Stomach smooth muscle (tissue), 2 donors: ENCODE data around the gene LTB.
"Not testable (repeated sequence)": the region's sequence is repeated elsewhere in the genome, so short reads cannot be mapped to it uniquely, and the experiment has no call there.

Experiments
- H3K27ac ChIP-seq: one replicate; pipeline ENCODE4 v1.7.0; 2013; ENCODE audit warnings: mild to moderate bottlenecking, low read length, inconsistent platforms
- H3K27me3 ChIP-seq, 2 donors: one replicate each; pipeline ENCODE4 v1.7.0; 2013; ENCODE audit warnings: low read length in 2 of 2; ENCODE audit not compliant: insufficient read depth in 2 of 2, control insufficient read depth in 1 of 2
- H3K36me3 ChIP-seq, 2 donors: one replicate each; pipeline ENCODE4 v1.7.0; 2013; ENCODE audit warnings: low read length in 2 of 2; ENCODE audit not compliant: control insufficient read depth in 2 of 2, insufficient read depth in 2 of 2
- H3K4me1 ChIP-seq: one replicate; pipeline ENCODE4 v1.7.0; 2013; ENCODE audit warnings: low read length; ENCODE audit not compliant: control insufficient read depth, insufficient read depth
- H3K4me3 ChIP-seq, 2 donors: one replicate each; pipeline ENCODE4 v1.7.0; 2013; ENCODE audit warnings: low read length in 2 of 2
- H3K9ac ChIP-seq, 2 donors: one replicate each; pipeline ENCODE4 v1.7.0; 2013; ENCODE audit warnings: low read length in 2 of 2, mild to moderate bottlenecking in 1 of 2
- H3K9me3 ChIP-seq, 2 donors: one replicate each; pipeline ENCODE4 v1.7.0; 2013; ENCODE audit warnings: low read length in 2 of 2; ENCODE audit not compliant: control insufficient read depth in 2 of 2
- donor health status: healthy.
- donor health status: Pancreatic carcinoma.

Gene LTB

GRCh38 chr6:31558631-31559500 is 23.4 kb downstream of the LTB start:
- Histone ChIP-seq H3K27ac (no peak overlapping the region), H3K4me1 (peaks cover 4% of the 10 kb centered on the region), H3K9ac (no peak overlapping the region)

DNA sequence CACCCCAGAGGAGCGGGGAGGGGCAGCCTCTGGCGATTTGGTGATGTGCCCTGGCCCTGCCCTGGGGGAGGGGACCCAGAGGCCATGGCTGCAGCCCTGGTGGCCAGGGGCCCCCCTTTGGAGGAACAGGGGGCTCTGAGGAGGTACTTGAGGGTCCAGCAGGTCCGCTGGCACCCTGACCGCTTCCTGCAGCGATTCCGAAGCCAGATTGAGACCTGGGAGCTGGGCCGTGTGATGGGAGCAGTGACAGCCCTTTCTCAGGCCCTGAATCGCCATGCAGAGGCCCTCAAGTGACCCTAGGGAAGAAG is 24.0 kb downstream of the LTB start:
- no peak overlapping the region for H3K4me3 ChIP-seq
- H3K27ac ChIP-seq = no peak overlapping the region
- peaks cover 4% of the 10 kb centered on the region for H3K4me1 ChIP-seq
- peaks cover 28 to 30% of the 10 kb centered on the region in 2 donors for H3K36me3 ChIP-seq
- H3K9me3 ChIP-seq = no peaks in the 10 kb centered on the region
- no peak overlapping the region for H3K9ac ChIP-seq
- no peaks in the 10 kb centered on the region for H3K27me3 ChIP-seq

More at GRCh38 chr6:31558631-31559500, 23.4 kb downstream of the LTB start:
- Histone ChIP-seq H3K36me3 (peaks cover 24 to 30% of the 10 kb centered on the region in 2 donors), H3K4me3 (no peak overlapping the region), H3K9me3 (no peaks in the 10 kb centered on the region), H3K27me3 (no peaks in the 10 kb centered on the region)

DNA sequence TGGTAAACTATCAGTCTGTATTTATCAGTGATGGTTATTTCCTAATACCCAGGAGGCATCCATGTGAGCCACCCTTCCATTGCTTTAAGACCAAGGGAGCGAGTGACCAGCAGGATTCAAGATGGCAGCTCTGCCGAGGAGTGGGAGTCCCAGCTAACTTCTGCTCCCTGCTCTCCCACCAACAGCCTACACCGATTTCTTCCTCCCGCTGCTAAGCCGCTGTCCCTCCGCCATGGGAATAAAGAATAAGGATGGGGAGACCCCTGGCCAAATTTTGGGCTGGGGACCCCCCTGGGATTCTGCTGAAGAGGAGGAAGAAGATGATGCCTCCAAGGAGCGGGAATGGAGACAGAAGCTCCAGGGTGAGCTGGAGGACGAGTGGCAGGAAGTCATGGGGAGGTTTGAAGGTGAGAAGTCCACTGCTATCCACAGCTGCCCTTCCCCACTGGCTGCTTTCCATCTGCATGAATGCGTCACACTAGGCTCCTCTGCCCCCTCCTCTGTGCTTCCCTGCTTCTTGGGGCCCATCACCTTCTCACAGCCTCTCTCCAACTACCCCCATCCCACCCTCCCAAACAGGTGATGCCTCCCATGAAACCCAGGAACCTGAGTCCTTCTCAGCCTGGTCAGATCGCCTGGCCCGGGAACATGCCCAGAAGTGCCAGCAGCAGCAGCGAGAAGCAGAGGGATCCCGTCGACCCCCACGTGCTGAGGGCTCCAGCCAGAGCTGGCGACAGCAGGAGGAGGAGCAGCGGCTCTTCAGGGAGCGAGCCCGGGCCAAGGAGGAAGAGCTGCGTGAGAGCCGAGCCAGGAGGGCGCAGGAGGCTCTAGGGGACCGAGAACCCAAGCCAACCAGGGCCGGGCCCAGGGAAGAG is 24.5 kb downstream of the LTB start:
- no peak overlapping the region for H3K27ac ChIP-seq
- H3K4me1 ChIP-seq = peaks cover 4% of the 10 kb centered on the region
- no peaks in the 10 kb centered on the region for H3K9me3 ChIP-seq
- no peaks in the 10 kb centered on the region for H3K27me3 ChIP-seq
- H3K9ac ChIP-seq = no peak overlapping the region
- H3K4me3 ChIP-seq = no peak overlapping the region
- peaks cover 28 to 30% of the 10 kb centered on the region in 2 donors for H3K36me3 ChIP-seq

- Histone ChIP-seq H3K36me3 (peaks cover 28 to 31% of the 10 kb centered on the region in 2 donors), H3K4me1 (peaks cover 4% of the 10 kb centered on the region), H3K27me3 (no peaks in the 10 kb centered on the region), H3K9ac (no peak overlapping the region), H3K4me3 (no peak overlapping the region), H3K9me3 (no peaks in the 10 kb centered on the region), H3K27ac (no peak overlapping the region)
Measured at GRCh38 chr6:31556307-31556706, 25.9 kb downstream of the LTB start.

DNA sequence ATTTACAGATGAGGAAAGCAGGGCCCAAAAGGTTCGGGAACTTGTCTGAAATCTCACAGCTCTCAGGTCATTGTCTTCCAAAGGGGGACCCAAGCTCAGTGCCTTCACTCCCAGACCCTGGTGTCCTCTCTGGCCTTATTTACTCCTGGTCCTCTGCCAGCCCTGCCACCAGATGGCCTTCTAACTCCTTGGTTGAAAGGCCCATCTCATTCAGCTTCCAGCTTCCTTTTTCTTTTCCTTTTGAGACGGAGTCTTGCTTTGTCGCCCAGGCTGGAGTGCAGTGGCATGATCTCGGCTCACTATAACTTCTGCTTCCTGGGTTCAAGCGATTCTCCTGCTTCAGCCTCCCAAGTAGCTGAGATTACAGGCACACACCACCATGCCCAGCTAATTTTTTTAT is 30.9 kb downstream of the LTB start:
- not testable (repeated sequence) for H3K27me3 ChIP-seq, H3K9me3 ChIP-seq, H3K27ac ChIP-seq, H3K4me3 ChIP-seq, H3K9ac ChIP-seq
- peaks cover 14% of the 10 kb centered on the region for H3K4me1 ChIP-seq
- peaks cover 4 to 14% of the 10 kb centered on the region in 2 donors for H3K36me3 ChIP-seq

DNA sequence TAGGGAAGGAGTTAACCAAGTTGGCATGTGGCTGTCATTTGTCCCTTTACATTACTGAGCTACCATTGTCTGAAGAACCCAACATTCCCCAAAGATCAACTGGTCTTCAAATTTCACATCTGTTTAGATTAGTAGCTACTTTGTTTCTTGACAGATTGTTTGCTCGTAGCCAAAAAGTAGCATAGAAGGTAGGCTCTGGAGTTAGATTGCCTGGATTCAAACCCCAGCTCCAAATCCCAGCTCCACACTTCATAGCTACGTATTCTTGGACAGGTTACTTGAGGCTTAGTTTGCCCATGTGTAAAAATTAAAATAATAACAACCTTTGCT is 33.7 kb downstream of the LTB start:
- Histone ChIP-seq H3K9me3 (no peaks in the 10 kb centered on the region), H3K27ac (peak overlapping the region; percentile 46), H3K4me1 (peaks cover 20% of the 10 kb centered on the region), H3K9ac (peak overlapping the region in 1 of 2 donors; percentile 84), H3K27me3 (no peaks in the 10 kb centered on the region), H3K36me3 (peaks cover 2 to 8% of the 10 kb centered on the region in 2 donors), H3K4me3 (peak overlapping the region in 1 of 2 donors; percentile 76)

- Histone ChIP-seq H3K27me3 (no peaks in the 10 kb centered on the region), H3K27ac (peak overlapping the region; percentile 46), H3K9ac (peak overlapping the region; percentile 84 to 86), H3K9me3 (no peaks in the 10 kb centered on the region), H3K4me1 (peaks cover 22% of the 10 kb centered on the region), H3K4me3 (peak overlapping the region; percentile 54 to 76), H3K36me3 (peaks cover 0 to 8% of the 10 kb centered on the region in 2 donors)
Measured at GRCh38 chr6:31547727-31548543, 34.3 kb downstream of the LTB start.

DNA sequence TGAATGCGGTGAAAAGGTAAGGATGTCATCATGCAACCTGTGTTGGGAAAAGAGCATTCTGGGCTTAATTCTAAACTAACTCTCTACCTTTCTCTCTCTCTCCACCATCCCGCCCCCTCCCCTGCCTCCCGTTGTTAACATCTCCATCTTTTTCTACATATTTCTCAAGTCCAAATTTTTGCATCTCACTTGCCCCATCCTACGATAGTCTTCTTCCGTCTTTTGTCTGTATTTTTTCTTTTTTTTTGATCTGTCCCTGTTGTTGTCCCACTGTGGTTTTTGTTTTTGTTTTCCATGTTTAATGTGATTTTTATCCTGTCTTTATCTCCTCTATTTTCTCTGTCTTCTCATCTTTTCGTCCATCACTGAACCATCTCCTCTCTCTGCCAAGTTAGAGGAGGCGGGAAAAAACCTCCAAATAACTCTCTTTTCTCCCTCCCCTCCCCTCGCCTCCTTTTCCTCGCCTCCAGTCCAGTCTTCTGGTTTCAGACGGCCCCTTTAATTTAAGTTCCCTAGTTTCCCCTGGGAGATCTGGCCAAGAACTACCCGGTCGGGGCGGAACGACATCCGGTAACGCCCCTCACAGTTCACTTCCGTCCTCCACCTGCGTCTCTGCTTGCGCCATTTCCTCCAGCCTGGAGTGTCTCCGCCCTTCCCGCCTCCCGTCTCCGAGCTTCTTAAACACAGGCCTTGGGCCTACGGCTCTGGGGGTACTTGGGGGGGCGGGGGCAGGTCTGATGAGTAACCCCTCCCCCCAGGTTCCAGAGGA is 35.1 kb downstream of the LTB start, which contains the start of gene NFKBIL1:
TSS of gene NFKBIL1 (plus strand) at position 651 of the 769 bp plus-strand sequence. CDS start at position 738, 87 bp downstream.
- H3K27me3 ChIP-seq = no peaks in the 10 kb centered on the region
- H3K9me3 ChIP-seq = no peaks in the 10 kb centered on the region
- H3K9ac ChIP-seq = peak within 1 kb of the TSS; percentile 84 to 86
- peak within 1 kb of the TSS; percentile 66 to 76 for H3K4me3 ChIP-seq
- peaks cover 0 to 8% of the 10 kb centered on the region in 2 donors for H3K36me3 ChIP-seq
- peaks cover 30% of the 10 kb centered on the region for H3K4me1 ChIP-seq
- H3K27ac ChIP-seq = peak within 1 kb of the TSS; percentile 46

- peak within 1 kb of the TSS; percentile 46 for H3K27ac ChIP-seq
- peaks cover 0 to 8% of the 10 kb centered on the region in 2 donors for H3K36me3 ChIP-seq
- H3K9ac ChIP-seq = peak within 1 kb of the TSS; percentile 84 to 86
- no peaks in the 10 kb centered on the region for H3K27me3 ChIP-seq
- peaks cover 30% of the 10 kb centered on the region for H3K4me1 ChIP-seq
- peak within 1 kb of the TSS; percentile 66 to 76 for H3K4me3 ChIP-seq
- H3K9me3 ChIP-seq = no peaks in the 10 kb centered on the region
Measured at GRCh38 chr6:31546339-31546957, 35.8 kb downstream of the LTB start, which contains the start of gene ATP6V1G2. Gene ATP6V1G2 (minus strand): TSS chr6:31546608. CDS start chr6:31546559, 49 bp downstream.
